GM21528 (cell line): ENCODE results near the gene EFNA1.

Experiments used
- ATAC-seq: cut with Tn5 transposase; IDR thresholded peaks from one replicate; pipeline ENCODE4 v1.9.1; 2021; ENCODE audit warnings: mild to moderate bottlenecking, moderate library complexity; ENCODE audit not compliant: unreplicated experiment, low FRiP score

Gene EFNA1

GRCh38 chr1:155171836-155172731, 44.4 kb downstream of the EFNA1 start:
- ATAC-seq: peak; percentile 11

GRCh38 chr1:155172732-155173477, 45.2 kb downstream of the EFNA1 start, which contains the start of gene KRTCAP2:
TSS of gene KRTCAP2 (minus strand) at chr1:155173304. CDS start at chr1:155173224, 80 bp downstream.
- peak; percentile 78 for ATAC-seq

GRCh38 chr1:155173478-155174323, 46.0 kb downstream of the EFNA1 start, which contains the start of gene TRIM46:
TSS of gene TRIM46 (plus strand) at chr1:155173849. CDS start at chr1:155173967, 118 bp downstream.
- peak; percentile 15 for ATAC-seq

GRCh38 chr1:155174324-155175280, 46.9 kb downstream of the EFNA1 start:
- ATAC-seq: no peak

GRCh38 chr1:155175281-155175926, 47.7 kb downstream of the EFNA1 start:
- no peak for ATAC-seq

GRCh38 chr1:155175927-155176371, 48.3 kb downstream of the EFNA1 start:
- no peak for ATAC-seq

GRCh38 chr1:155176544-155177071, 48.9 kb downstream of the EFNA1 start:
- ATAC-seq: no peak

- no peak for ATAC-seq
Observed at GRCh38 chr1:155177192-155177917, 49.7 kb downstream of the EFNA1 start.

- no peak for ATAC-seq
Observed at GRCh38 chr1:155177918-155178281, 50.2 kb downstream of the EFNA1 start.

GRCh38 chr1:155178441-155179111, 50.9 kb downstream of the EFNA1 start:
- ATAC-seq: no peak

- ATAC-seq: no peak
Observed at GRCh38 chr1:155179112-155180031, 51.7 kb downstream of the EFNA1 start.

- ATAC-seq: no peak
Observed at GRCh38 chr1:155181371-155182051, 53.8 kb downstream of the EFNA1 start.

GRCh38 chr1:155182052-155182550, 54.4 kb downstream of the EFNA1 start:
- no peak for ATAC-seq

- ATAC-seq: no peak
Observed at GRCh38 chr1:155183775-155184221, 56.1 kb downstream of the EFNA1 start.

- no peak for ATAC-seq
Observed at GRCh38 chr1:155184351-155184811, 56.7 kb downstream of the EFNA1 start.
